ENCODE measurements around the gene ZNF497.

DNA sequence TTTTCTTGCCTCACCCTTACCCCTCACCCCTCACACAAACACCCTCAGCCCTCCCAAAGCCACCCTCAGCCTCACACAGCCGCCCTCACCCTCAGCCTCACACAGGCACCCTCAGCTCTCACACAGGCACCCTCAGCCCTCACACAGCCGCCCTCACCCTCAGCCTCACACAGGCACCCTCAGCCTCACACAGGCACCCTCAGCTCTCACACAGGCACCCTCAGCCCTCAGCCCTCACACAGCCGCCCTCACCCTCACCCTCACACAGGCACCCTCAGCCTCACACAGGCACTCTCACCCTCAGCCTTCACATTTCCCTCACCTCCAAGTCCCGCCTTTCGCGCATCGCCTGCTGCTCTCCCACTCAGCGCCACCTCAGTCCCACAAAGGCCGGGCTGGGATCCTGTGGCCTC lies 36.0 kb downstream of the ZNF497 start:
- TF ChIP-seq POLR2A (IDR thresholded peaks at IDR 0.05), result no peak
- TF ChIP-seq, protein P1, sequence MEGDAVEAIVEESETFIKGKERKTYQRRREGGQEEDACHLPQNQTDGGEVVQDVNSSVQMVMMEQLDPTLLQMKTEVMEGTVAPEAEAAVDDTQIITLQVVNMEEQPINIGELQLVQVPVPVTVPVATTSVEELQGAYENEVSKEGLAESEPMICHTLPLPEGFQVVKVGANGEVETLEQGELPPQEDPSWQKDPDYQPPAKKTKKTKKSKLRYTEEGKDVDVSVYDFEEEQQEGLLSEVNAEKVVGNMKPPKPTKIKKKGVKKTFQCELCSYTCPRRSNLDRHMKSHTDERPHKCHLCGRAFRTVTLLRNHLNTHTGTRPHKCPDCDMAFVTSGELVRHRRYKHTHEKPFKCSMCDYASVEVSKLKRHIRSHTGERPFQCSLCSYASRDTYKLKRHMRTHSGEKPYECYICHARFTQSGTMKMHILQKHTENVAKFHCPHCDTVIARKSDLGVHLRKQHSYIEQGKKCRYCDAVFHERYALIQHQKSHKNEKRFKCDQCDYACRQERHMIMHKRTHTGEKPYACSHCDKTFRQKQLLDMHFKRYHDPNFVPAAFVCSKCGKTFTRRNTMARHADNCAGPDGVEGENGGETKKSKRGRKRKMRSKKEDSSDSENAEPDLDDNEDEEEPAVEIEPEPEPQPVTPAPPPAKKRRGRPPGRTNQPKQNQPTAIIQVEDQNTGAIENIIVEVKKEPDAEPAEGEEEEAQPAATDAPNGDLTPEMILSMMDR (IDR thresholded peaks at IDR 0.05), result no peak

All from right lobe of liver (tissue), 4 donors.